Measurements from ENCODE around the gene TBX21. TPM values are rescaled to one million over a fixed set of nuclear protein-coding genes. Genes with fewer than 3 reads are reported as not detected.

The TBX21 gene
- total RNA-seq, 1 experiment from 2014 or later = not detected

DNA sequence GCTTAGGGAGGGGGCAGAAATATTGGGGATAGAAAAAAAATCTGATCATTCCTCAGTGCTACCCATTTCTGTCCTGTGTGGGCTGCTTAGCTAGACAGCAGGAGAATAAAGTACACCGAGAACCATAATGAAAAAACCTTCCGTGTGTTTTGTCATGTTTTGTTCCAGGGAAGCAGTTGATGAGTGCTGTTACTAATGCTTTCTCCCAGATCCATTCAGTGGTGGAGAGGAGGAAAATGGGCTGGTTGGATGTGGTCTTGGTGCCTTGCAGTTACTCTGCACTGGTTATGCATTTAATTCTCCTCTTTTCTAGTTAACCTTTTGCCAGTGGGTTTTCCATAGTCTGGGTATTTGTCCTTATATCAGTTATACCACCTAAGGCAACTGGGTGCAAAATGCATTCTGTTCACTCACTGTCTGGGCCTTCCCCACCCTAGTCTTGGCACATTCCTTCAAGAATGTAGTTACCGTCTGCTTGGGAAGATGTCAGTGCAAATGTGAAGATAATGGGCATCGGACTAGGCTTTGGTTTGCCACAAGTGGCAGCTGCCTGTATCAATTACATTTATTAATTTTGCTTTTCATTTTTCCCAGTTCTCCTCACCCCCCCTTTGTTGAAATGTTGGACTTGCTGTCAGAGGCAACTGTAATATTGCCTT, 48.4 kb upstream of the TBX21 start:
- DNase-seq (no peak), ATAC-seq (no peak)
- Histone ChIP-seq H2AFZ (ENCODE audit: low read length) (no peak overlapping the region), H3K9ac (ENCODE audit: low read length) (no peak overlapping the region), H3K27ac (ENCODE audit: low read length) (no peak overlapping the region), H3K36me3 (ENCODE audit: low read depth, low read length) (peaks cover 58% of the 10 kb centered on the region), H3K9me3 (ENCODE audit: low read length) (no peaks in the 10 kb centered on the region), H3K4me2 (ENCODE audit: low read length) (no peak overlapping the region), H3K4me3 (ENCODE audit: low read length) (no peak overlapping the region), H3F3A (ENCODE audit: low read length, unreplicated experiment) (peaks cover 12% of the 10 kb centered on the region), H3K9me2 (replicated peaks; ENCODE audit: low read length) (no peaks in the 10 kb centered on the region), H3K79me2 (ENCODE audit: low read length) (no peaks in the 10 kb centered on the region), H3K4me1 (ENCODE audit: insufficient read depth, low read length) (no peaks in the 10 kb centered on the region), H3K27me3 (ENCODE audit: low read length) (no peaks in the 10 kb centered on the region), H4K20me1 (ENCODE audit: low read length) (peaks cover 7% of the 10 kb centered on the region; the same call in 1 of the 2 replicates)
- CTCF ChIA-PET = no interaction called here
- intact Hi-C loops (cut with micrococcal nuclease) = no loop called here
- BruUV-seq (replicated peaks) = no TSS peak
- TF ChIP-seq, protein P1, sequence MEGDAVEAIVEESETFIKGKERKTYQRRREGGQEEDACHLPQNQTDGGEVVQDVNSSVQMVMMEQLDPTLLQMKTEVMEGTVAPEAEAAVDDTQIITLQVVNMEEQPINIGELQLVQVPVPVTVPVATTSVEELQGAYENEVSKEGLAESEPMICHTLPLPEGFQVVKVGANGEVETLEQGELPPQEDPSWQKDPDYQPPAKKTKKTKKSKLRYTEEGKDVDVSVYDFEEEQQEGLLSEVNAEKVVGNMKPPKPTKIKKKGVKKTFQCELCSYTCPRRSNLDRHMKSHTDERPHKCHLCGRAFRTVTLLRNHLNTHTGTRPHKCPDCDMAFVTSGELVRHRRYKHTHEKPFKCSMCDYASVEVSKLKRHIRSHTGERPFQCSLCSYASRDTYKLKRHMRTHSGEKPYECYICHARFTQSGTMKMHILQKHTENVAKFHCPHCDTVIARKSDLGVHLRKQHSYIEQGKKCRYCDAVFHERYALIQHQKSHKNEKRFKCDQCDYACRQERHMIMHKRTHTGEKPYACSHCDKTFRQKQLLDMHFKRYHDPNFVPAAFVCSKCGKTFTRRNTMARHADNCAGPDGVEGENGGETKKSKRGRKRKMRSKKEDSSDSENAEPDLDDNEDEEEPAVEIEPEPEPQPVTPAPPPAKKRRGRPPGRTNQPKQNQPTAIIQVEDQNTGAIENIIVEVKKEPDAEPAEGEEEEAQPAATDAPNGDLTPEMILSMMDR (conservative IDR thresholded peaks at IDR 0.05; ENCODE audit: low read depth, low read length) = no peak
- TF ChIP-seq EZH2 (IDR thresholded peaks at IDR 0.05; ENCODE audit: low read length, unreplicated experiment) = no peak
- no peak for TF ChIP-seq EZH2phosphoT487 (IDR thresholded peaks at IDR 0.05; ENCODE audit: borderline replicate concordance, low read length)
- POLR2A ChIA-PET (ENCODE audit: unreplicated experiment) = no interaction called here

DNA sequence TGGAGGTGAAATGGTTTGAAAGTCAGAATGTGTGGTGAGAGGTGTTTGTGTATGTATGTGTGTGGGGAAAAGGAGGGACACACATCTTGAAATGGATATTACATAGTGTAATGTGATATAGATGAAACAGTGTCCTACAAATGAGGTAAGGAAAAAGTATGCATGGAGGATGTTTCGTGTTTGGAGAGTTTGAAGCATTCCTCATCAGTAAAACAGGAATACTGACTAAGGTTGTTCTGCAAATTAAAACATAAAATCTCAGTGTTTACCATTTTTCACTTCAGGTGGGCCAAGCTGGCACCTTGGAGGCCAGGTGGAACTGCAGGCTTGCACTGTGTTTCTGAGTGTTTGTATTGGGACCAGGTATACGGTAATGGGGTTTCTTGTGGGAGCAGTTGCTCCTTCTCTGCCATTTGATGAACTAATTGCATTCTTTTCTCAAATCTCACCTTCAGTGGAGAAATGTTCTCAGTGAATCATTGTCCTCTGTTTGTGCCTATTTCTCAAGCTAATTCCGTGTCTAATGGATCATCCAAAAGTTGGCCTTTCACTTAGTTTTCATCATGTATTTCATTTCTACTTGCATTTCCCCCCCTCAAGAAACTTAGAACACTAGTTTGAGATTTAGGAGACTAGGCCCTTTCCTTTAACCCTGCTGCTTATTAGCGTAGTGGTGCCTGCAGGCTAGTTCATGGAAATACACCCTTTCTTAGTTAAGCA, 47.3 kb upstream of the TBX21 start:
- no TSS peak for BruUV-seq (replicated peaks)
- ChIA-PET CTCF (no interaction called here), POLR2A (ENCODE audit: unreplicated experiment) (no interaction called here)
- H3K27ac ChIP-seq (ENCODE audit: low read length) = no peak overlapping the region
- no peak overlapping the region for H3K4me3 ChIP-seq (ENCODE audit: low read length)
- no peak for ATAC-seq
- no peak overlapping the region for H3K4me2 ChIP-seq (ENCODE audit: low read length)
- no peaks in the 10 kb centered on the region for H3K4me1 ChIP-seq (ENCODE audit: insufficient read depth, low read length)
- no peaks in the 10 kb centered on the region for H3K9me3 ChIP-seq (ENCODE audit: low read length)
- no peaks in the 10 kb centered on the region for H3K27me3 ChIP-seq (ENCODE audit: low read length)
- TF ChIP-seq, protein P1 (conservative IDR thresholded peaks at IDR 0.05; ENCODE audit: low read depth, low read length) = no peak
- no peak for TF ChIP-seq EZH2 (IDR thresholded peaks at IDR 0.05; ENCODE audit: low read length, unreplicated experiment)
- no peak for TF ChIP-seq EZH2phosphoT487 (IDR thresholded peaks at IDR 0.05; ENCODE audit: borderline replicate concordance, low read length)
- H3F3A ChIP-seq (ENCODE audit: low read length, unreplicated experiment) = peaks cover 12% of the 10 kb centered on the region
- no peaks in the 10 kb centered on the region for H3K9me2 ChIP-seq (replicated peaks; ENCODE audit: low read length)
- 0 out of 2 replicates have a peak, but pooled peaks cover 7% of the 10 kb centered on the region for H4K20me1 ChIP-seq (ENCODE audit: low read length)
- intact Hi-C loops (cut with micrococcal nuclease) = no loop called here
- no peak overlapping the region for H3K9ac ChIP-seq (ENCODE audit: low read length)
- peaks cover 48% of the 10 kb centered on the region for H3K36me3 ChIP-seq (ENCODE audit: low read depth, low read length)
- no peak overlapping the region for H2AFZ ChIP-seq (ENCODE audit: low read length)
- no peaks in the 10 kb centered on the region for H3K79me2 ChIP-seq (ENCODE audit: low read length)
- no peak for DNase-seq

DNA sequence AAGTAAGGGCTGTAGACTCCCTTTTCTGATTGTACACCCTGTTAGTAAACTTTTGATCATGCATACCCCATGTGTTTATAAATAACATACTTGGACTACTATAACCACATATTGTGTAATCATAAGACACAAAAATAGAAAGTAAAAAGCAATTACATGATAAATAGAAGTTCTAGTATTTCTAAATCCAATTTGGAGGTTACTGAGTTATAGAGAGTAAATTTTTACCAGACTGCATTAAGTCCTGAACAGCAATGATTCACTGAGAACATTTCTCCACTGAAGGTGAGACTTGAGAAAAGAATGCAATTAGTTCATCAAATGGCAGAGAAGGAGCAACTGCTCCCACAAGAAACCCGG, 46.8 kb upstream of the TBX21 start:
- H3K4me2 ChIP-seq (ENCODE audit: low read length) = no peak overlapping the region
- no peak overlapping the region for H3K4me3 ChIP-seq (ENCODE audit: low read length)
- no peak for DNase-seq
- H4K20me1 ChIP-seq (ENCODE audit: low read length) = 0 out of 2 replicates have a peak, but pooled peaks cover 7% of the 10 kb centered on the region
- peaks cover 44% of the 10 kb centered on the region for H3K36me3 ChIP-seq (ENCODE audit: low read depth, low read length)
- no peak overlapping the region for H3K9ac ChIP-seq (ENCODE audit: low read length)
- no peak for TF ChIP-seq EZH2 (IDR thresholded peaks at IDR 0.05; ENCODE audit: low read length, unreplicated experiment)
- TF ChIP-seq, protein P1 (conservative IDR thresholded peaks at IDR 0.05; ENCODE audit: low read depth, low read length) = no peak
- TF ChIP-seq EZH2phosphoT487 (IDR thresholded peaks at IDR 0.05; ENCODE audit: borderline replicate concordance, low read length) = no peak
- ChIA-PET CTCF (no interaction called here), POLR2A (ENCODE audit: unreplicated experiment) (no interaction called here)
- no peaks in the 10 kb centered on the region for H3K4me1 ChIP-seq (ENCODE audit: insufficient read depth, low read length)
- intact Hi-C loops (cut with micrococcal nuclease) = no loop called here
- peaks cover 12% of the 10 kb centered on the region for H3F3A ChIP-seq (ENCODE audit: low read length, unreplicated experiment)
- H3K79me2 ChIP-seq (ENCODE audit: low read length) = no peaks in the 10 kb centered on the region
- no peaks in the 10 kb centered on the region for H3K9me3 ChIP-seq (ENCODE audit: low read length)
- no peak overlapping the region for H2AFZ ChIP-seq (ENCODE audit: low read length)
- no peak for ATAC-seq
- no peaks in the 10 kb centered on the region for H3K27me3 ChIP-seq (ENCODE audit: low read length)
- H3K27ac ChIP-seq (ENCODE audit: low read length) = no peak overlapping the region
- BruUV-seq (replicated peaks) = no TSS peak
- no peaks in the 10 kb centered on the region for H3K9me2 ChIP-seq (replicated peaks; ENCODE audit: low read length)
